PC-3 (cell line): ENCODE measurements around the gene NRG3.

ENCODE experiments used
- EZH2phosphoT487 ChIP-seq: fragments of 300-600 bp; sonication (generic); IDR thresholded peaks from 2 replicates; pipeline ENCODE4 v1.6.1; 2018; ENCODE audit warnings: mild to moderate bottlenecking, antibody characterized with exemption, low read length, borderline replicate concordance
- TF ChIP-seq, protein P1 (sequence below): fragments of 300-600 bp; sonication (generic); conservative IDR thresholded peaks from 2 replicates; pipeline ENCODE4 v1.5.1; 2017; ENCODE audit warnings: antibody characterized with exemption, low read depth, mild to moderate bottlenecking, low read length

DNA sequence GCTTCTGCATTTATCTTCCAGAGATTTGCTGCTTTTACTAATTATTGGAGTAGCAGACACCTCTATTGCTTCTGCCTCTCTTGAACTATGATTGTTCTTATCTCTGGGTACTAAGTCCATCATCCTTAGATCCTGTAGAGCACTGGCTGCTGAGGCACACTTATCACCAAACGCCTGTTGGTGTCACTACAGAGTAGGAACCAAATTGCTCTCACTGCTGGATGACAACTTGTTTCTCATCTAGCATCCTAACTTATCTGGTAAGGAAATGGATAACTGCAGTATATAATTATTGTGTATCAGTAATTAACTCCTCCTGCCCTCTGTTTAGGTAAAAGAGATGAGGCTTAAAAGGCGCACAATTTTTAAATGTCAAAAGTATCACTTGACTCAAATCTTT is 1059.4 kb downstream of the NRG3 start:
- TF ChIP-seq EZH2phosphoT487, result no peak
- TF ChIP-seq, protein P1, sequence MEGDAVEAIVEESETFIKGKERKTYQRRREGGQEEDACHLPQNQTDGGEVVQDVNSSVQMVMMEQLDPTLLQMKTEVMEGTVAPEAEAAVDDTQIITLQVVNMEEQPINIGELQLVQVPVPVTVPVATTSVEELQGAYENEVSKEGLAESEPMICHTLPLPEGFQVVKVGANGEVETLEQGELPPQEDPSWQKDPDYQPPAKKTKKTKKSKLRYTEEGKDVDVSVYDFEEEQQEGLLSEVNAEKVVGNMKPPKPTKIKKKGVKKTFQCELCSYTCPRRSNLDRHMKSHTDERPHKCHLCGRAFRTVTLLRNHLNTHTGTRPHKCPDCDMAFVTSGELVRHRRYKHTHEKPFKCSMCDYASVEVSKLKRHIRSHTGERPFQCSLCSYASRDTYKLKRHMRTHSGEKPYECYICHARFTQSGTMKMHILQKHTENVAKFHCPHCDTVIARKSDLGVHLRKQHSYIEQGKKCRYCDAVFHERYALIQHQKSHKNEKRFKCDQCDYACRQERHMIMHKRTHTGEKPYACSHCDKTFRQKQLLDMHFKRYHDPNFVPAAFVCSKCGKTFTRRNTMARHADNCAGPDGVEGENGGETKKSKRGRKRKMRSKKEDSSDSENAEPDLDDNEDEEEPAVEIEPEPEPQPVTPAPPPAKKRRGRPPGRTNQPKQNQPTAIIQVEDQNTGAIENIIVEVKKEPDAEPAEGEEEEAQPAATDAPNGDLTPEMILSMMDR, result no peak
